HG03558 (cell line): ENCODE data around the gene SLC5A6.
"Not testable (repeated sequence)": the region's sequence is repeated elsewhere in the genome, so short reads cannot be mapped to it uniquely, and the experiment has no call there.

Experiments
- ATAC-seq: cut with Tn5 transposase; IDR thresholded peaks from one replicate; pipeline ENCODE4 v1.9.1; 2021; ENCODE audit warnings: moderate number of reproducible peaks; ENCODE audit not compliant: unreplicated experiment; ENCODE audit errors: extremely low read depth

The SLC5A6 gene

DNA sequence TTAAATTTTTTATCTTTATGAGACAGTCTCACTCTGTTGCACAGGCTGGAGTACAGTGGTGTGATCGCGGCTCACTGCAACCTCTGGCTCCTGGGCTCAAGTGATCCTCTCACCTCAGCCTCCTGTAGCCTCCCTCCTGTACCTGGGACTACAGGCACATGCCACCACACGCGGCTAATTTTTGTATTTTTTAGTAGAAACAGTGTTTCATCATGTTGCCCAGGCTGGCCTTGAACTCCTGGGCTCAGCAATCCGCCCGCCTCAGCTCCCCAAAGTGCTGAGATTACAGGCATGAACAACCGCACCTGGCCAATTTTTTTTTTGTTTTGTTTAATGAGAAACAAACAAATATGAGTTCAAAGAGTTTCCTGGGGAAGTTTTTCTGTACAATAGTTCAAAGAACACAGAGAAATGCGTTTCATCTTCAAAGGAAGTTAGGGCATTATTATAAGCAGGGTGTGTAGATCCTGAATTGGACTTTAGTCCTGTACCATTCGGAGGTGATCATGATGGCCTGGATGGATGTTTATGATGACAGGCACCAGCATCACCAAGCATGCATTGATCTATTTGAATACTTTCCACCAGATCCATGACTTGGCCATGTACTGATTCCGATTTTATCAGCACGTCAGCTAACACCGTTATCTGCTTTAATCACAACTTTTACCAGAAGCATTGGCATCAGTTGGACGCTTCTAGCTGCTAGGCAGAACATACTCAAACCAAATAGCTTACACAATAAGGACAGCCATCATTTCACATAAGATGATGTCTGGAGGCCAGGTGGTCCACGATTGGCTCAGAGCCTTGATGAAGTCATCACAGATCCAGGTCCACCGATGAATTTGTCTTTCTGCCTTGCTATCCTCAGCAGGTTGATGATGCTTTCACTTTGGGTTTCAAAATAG, 34.4 kb downstream of the SLC5A6 start:
- no peak for ATAC-seq

DNA sequence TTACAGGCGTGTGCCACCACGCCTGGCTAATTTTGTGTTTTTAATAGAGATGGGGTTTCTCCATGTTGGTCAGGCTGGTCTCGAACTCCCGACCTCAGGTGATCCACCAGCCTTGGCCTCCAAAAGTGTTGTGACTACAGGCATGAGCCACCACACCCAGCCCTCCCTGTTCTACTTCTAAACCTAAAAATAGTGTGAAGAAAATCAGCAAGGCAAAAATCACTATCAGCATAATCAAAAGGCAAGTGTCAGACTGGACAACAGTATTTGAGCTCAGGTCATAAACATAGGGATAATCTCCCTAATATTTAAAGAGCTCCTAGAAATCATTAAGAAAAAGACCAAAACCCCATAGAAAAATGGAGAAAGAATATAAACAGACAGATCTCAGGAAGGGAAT, 36.3 kb downstream of the SLC5A6 start:
- ATAC-seq, result not testable (repeated sequence)

DNA sequence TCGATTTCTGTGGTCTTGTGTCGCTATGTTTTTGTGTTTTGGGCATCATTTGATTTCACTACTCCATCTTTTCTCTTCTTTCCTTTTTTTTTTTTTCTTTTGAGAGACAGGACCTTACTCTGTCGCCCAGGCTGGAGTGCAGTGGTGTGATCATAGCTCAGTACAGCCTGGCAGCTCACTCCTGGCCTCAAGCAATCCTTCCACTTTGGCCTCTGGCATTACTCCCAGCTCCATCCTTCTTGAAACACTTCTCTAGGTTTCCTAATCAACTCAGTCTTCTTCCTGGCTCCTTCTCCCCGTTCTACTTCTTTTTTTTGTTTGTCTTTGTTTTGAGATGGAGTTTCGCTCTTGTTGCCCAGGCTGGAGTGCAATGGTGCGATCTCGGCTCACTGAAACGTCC, 36.7 kb downstream of the SLC5A6 start:
- ATAC-seq, result no peak

- no peak for ATAC-seq
Observed at GRCh38 chr2:27174638-27175037, 37.4 kb downstream of the SLC5A6 start.

- ATAC-seq, result no peak
Observed at GRCh38 chr2:27171351-27171848, 40.7 kb downstream of the SLC5A6 start.

DNA sequence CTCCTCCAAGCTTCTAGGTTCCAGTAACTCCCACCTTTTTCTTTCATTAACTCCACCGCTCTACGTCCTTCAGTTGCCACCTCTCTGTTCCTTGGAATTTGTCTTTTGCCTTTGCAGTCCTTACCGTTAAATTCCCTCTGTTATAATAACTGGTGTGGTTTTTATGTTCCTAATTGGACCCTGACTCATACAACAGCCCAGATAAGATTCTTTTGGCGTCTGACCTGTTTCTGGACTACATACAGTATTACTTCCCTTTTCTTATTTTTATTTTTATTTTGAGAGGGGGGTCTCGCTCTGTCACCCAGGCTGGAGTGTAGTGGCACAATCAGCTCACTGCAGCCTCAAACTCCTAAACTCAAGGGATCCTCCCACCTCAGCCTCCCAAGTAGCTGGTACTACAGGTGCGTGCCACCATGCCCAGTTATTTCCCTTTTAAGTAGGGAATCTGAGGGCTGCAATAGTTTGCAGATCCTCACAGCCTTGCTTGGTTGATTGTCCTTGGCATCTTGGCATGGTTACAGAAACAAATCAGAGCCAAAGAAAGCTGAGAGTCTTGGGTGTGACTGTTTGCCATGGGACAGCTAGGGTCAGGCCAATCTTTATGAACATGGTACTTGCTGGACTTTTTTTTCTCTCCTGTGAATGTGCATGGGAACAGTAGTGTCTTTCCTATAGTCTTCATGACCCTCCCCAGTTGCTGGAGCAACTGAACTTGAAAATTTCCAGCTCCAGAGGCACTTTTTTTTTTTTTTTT, 41.3 kb downstream of the SLC5A6 start:
- no peak for ATAC-seq

GRCh38 chr2:27164960-27165763, 46.9 kb downstream of the SLC5A6 start:
- no peak for ATAC-seq

- no peak for ATAC-seq
Observed at GRCh38 chr2:27162151-27163121, 49.6 kb downstream of the SLC5A6 start.

DNA sequence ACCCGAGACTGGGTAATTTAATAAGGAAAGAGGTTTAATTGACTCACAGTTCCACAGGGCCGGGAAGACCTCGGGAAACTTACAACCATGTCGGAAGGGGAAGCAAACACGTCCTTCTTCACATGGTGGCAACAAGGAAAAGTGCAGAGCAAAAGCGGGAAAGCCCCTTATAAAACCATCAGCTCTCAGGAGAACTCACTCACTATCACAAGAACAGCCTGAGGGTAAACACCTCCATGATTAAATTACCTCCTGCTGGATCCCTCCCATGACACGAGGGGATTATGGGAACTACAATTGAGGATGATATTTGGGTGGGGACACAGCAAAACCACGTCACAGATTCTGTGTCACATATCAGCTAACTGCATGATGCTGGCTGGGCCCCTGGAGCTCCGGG, 51.9 kb downstream of the SLC5A6 start:
- no peak for ATAC-seq

DNA sequence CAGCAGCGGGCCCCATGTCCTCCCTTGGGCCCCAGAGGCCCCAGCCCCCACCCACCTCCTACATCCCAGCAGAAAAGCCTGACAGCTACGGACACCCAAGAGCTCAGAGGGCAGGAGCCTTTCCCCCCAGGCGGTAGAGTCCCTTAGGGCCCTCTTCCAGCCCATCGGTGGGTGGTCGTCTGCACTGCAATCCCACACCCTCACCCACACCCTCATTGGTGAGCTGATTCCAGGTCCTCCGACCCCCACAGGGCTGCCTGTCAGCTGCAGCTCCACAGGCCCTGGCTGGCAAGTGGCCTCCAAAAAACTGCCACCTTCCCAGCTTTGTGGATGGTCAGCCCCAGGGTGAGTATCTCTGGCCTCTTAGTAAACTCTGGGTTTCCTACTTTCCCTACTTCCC, 52.8 kb downstream of the SLC5A6 start:
- no peak for ATAC-seq

GRCh38 chr2:27158468-27158867, 53.6 kb downstream of the SLC5A6 start:
- no peak for ATAC-seq

GRCh38 chr2:27155069-27155520, 57.0 kb downstream of the SLC5A6 start:
- ATAC-seq, result no peak

GRCh38 chr2:27154488-27154887, 57.6 kb downstream of the SLC5A6 start:
- ATAC-seq, result no peak

DNA sequence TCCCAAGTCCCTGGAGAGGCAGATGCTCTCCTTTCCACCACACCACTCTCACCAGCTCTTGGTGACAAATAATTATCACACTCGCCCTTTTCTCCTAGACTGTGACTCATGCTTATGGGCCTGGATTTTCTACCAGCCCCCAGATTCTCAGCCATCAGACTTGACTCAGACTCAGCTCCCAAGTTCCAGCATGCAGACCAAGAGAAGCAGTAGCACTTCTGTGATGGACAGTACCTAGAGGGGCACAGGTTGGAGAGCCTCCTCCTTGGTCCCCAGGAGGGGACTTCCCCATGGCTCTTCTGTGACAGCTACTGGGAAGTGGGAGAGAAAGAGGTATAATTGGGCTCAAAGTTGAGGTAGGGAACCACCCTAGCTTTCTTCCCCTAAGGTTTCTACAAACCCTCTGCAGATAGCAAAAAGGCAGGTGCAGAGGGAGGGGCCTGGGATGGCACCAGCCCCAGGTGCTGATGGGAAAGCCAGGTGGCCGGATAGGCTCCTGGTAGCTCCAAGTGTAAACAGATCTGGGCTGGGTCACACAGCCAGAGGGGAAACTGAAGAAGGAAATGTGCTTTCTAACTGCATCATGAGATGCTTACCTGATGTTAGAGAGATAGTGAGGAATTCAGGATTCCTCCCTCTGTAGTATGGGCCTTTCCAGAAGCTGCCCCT, 59.1 kb downstream of the SLC5A6 start:
- no peak for ATAC-seq

GRCh38 chr2:27152102-27152795, 59.8 kb downstream of the SLC5A6 start:
- no peak for ATAC-seq

- no peak for ATAC-seq
Observed at GRCh38 chr2:27150639-27151230, 61.3 kb downstream of the SLC5A6 start.
